SK-N-SH (cell line): Measurements from ENCODE around the gene MACROD1. TPM values are rescaled to one million over a fixed set of nuclear protein-coding genes. Genes with fewer than 3 reads are reported as not detected.

Experiments
- CTCF ChIA-PET: fragments of 300-600, 350-600 bp; formaldehyde crosslinking; extraction: SDS; loops from one replicate; lab custom pipeline; 2021; lab: Yijun Ruan, JAX
- POLR2A ChIA-PET: fragments of 350-600 bp; sonication (Branson Sonifier 250); formaldehyde crosslinking; extraction: SDS; loops from one replicate; lab custom pipeline; 2020; ENCODE audit warnings: antibody characterized with exemption, inconsistent platforms; lab: Yijun Ruan, JAX
- DNase-seq: peaks from one replicate; pipeline ENCODE4 v3.0.0; 2012
- H2AFZ ChIP-seq: fragments of 200-600 bp; sonication (generic); 2 replicates; pipeline ENCODE4 v1.8.1; 2016; ENCODE audit warnings: antibody characterized with exemption, mild to moderate bottlenecking, low read depth
- H3F3A ChIP-seq: fragments of 200-600 bp; sonication (generic); replicated peaks from 2 replicates; pipeline ENCODE3; 2016; ENCODE audit warnings: antibody characterized with exemption, mild to moderate bottlenecking; ENCODE audit not compliant: insufficient read depth
- H3K27ac ChIP-seq, 2 experiments: fragments of 200-500 bp in 1 of 2; fragments of 200-600 bp in 1 of 2; sonication (Bioruptor generic) in 1 of 2; sonication (generic), shearing (Covaris generic) in 1 of 2; 2 replicates each; pipeline versions ENCODE4 v1.5.1 to v1.6.1; 2014 to 2016; ENCODE audit warnings: low read depth in 2 of 2, inconsistent platforms in 1 of 2, low read length in 1 of 2, mild to moderate bottlenecking in 1 of 2, mixed read lengths in 1 of 2
- H3K27me3 ChIP-seq: fragments of 200-600 bp; sonication (generic), shearing (Covaris generic); 2 replicates; pipeline ENCODE4 v1.6.1; 2016; ENCODE audit warnings: mixed run types; ENCODE audit not compliant: insufficient read depth
- H3K36me3 ChIP-seq, 2 experiments: fragments of 200-500 bp in 1 of 2; fragments of 200-600 bp in 1 of 2; sonication (Bioruptor generic) in 1 of 2; sonication (generic) in 1 of 2; replicated peaks in 1 of 2; 2 replicates each; pipeline versions ENCODE3 to v1.5.1; 2014 to 2016; ENCODE audit warnings: low read length in 1 of 2, mild to moderate bottlenecking in 1 of 2; ENCODE audit not compliant: insufficient read depth in 2 of 2, control insufficient read depth in 1 of 2
- H3K4me1 ChIP-seq, 2 experiments: fragments of 200-500 bp in 1 of 2; fragments of 200-600 bp in 1 of 2; sonication (Bioruptor generic) in 1 of 2; sonication (generic), shearing (Covaris generic) in 1 of 2; 2 replicates each; pipeline versions ENCODE4 v1.5.1 to v1.6.1; 2014 to 2016; ENCODE audit warnings: low read depth in 1 of 2, low read length in 1 of 2, mixed run types in 1 of 2; ENCODE audit not compliant: insufficient read depth in 2 of 2, control insufficient read depth in 1 of 2
- H3K4me2 ChIP-seq: fragments of 200-600 bp; sonication (generic), shearing (Covaris generic); 2 replicates; pipeline ENCODE4 v1.6.1; 2017; ENCODE audit warnings: mixed run types
- H3K4me3 ChIP-seq, 2 experiments: fragments of 200-500 bp in 1 of 2; fragments of 200-600 bp in 1 of 2; sonication (Bioruptor generic) in 1 of 2; sonication (generic), shearing (Covaris generic) in 1 of 2; 2 replicates each; pipeline versions ENCODE4 v1.5.1 to v1.8.1; 2014 to 2016; ENCODE audit warnings: low read depth in 2 of 2, inconsistent platforms in 1 of 2, low read length in 1 of 2, mild to moderate bottlenecking in 1 of 2, mixed read lengths in 1 of 2, moderate library complexity in 1 of 2
- H3K79me2 ChIP-seq: fragments of 200-600 bp; sonication (generic); 2 replicates; pipeline ENCODE4 v1.8.1; 2017; ENCODE audit warnings: mild to moderate bottlenecking; ENCODE audit not compliant: insufficient read depth
- H3K9ac ChIP-seq: fragments of 200-600 bp; sonication (generic); 2 replicates; pipeline ENCODE4 v1.6.1; 2017; ENCODE audit warnings: mixed run types
- H3K9me2 ChIP-seq: fragments of 200-600 bp; sonication (generic); 2 replicates; pipeline ENCODE4 v1.6.1; 2017; ENCODE audit warnings: mixed run types
- H3K9me3 ChIP-seq: fragments of 200-600 bp; sonication (generic); 2 replicates; pipeline ENCODE4 v1.6.1; 2017; ENCODE audit warnings: mixed run types, mild to moderate bottlenecking, moderate library complexity
- H4K20me1 ChIP-seq: fragments of 200-600 bp; sonication (generic); 2 replicates; pipeline ENCODE4 v1.6.1; 2017; ENCODE audit warnings: mild to moderate bottlenecking, mixed run types; ENCODE audit not compliant: insufficient read depth
- CHD2 ChIP-seq: fragments of 150-350 bp; IDR thresholded peaks from 2 replicates; pipeline ENCODE4 v1.6.1; 2018; ENCODE audit warnings: low read length; ENCODE audit not compliant: partially characterized antibody
- ELF1 ChIP-seq: IDR thresholded peaks from 2 replicates; pipeline ENCODE4 v1.4.0; 2012
- EZH2phosphoT487 ChIP-seq: fragments of 200-600 bp; sonication (generic); IDR thresholded peaks from 2 replicates; pipeline ENCODE4 v1.6.1; 2017; ENCODE audit warnings: low read depth, mixed run types, mild to moderate bottlenecking, antibody characterized with exemption, moderate library complexity, borderline replicate concordance
- GATA2 ChIP-seq: sonication (generic); formaldehyde crosslinking; IDR thresholded peaks from 2 replicates; pipeline ENCODE4 v1.5.0; 2020; ENCODE audit warnings: mild to moderate bottlenecking, missing genetic modification reagents
- IRF3 ChIP-seq: fragments of 150-350 bp; IDR thresholded peaks from 2 replicates; pipeline ENCODE4 v1.6.1; 2016; ENCODE audit warnings: mild to moderate bottlenecking, low read depth, low read length
- JUND ChIP-seq: IDR thresholded peaks from 2 replicates; pipeline ENCODE4 v1.4.0; 2012
- MEF2A ChIP-seq: IDR thresholded peaks from 2 replicates; pipeline ENCODE4 v1.4.0; 2012; ENCODE audit warnings: low read depth, borderline replicate concordance
- NFIC ChIP-seq: IDR thresholded peaks from 2 replicates; pipeline ENCODE4 v1.4.0; 2012; ENCODE audit warnings: borderline replicate concordance
- RAD21 ChIP-seq: IDR thresholded peaks from 2 replicates; pipeline ENCODE4 v1.6.1; 2012; ENCODE audit warnings: mild to moderate bottlenecking, low read length
- RCOR1 ChIP-seq: fragments of 150-350 bp; IDR thresholded peaks from 2 replicates; pipeline ENCODE4 v1.6.1; 2017; ENCODE audit warnings: antibody characterized with exemption, low read length
- TCF12 ChIP-seq: IDR thresholded peaks from 2 replicates; pipeline ENCODE4 v1.4.0; 2012
- TEAD4 ChIP-seq: IDR thresholded peaks from 2 replicates; pipeline ENCODE4 v1.4.0; 2012; ENCODE audit warnings: mild to moderate bottlenecking, borderline replicate concordance; ENCODE audit not compliant: insufficient read depth
- USF1 ChIP-seq: IDR thresholded peaks from 2 replicates; pipeline ENCODE4 v1.4.0; 2012; ENCODE audit warnings: low read depth, borderline replicate concordance
- YY1 ChIP-seq: IDR thresholded peaks from 2 replicates; pipeline ENCODE4 v1.4.0; 2012; ENCODE audit warnings: low read depth, mild to moderate bottlenecking
- WGBS: methylation state at CpG from one replicate; pipeline ENCODE4 v1.1.6; 2017; ENCODE audit warnings: low lambda C conversion rate; 5-methylcytosine and 5-hydroxymethylcytosine counted together
- polyA plus RNA-seq, 3 experiments: library from polyadenylated mRNA; depleted of rRNA; stranded (reverse); fragments of >200 nt; gene quantifications; 2 replicates each; pipeline ENCODE4 v1.2.3, GENCODE V29; 2012
- TF ChIP-seq, protein P1 (sequence below): IDR thresholded peaks from 2 replicates; pipeline ENCODE4; 2012
- TF ChIP-seq, protein P2 (sequence below): fragments of 150-350 bp; IDR thresholded peaks from 2 replicates; pipeline ENCODE4 v1.6.1; 2017; ENCODE audit warnings: antibody characterized with exemption, low read length, low read depth, borderline replicate concordance
- TF ChIP-seq, protein P3 (sequence below): IDR thresholded peaks from 2 replicates; pipeline ENCODE4 v1.4.0; 2012; ENCODE audit warnings: low read depth, borderline replicate concordance
- TF ChIP-seq, protein P4 (sequence below): fragments of 200-600 bp; sonication (generic); IDR thresholded peaks from 2 replicates; pipeline ENCODE4 v1.6.1; 2017; ENCODE audit warnings: antibody characterized with exemption, mild to moderate bottlenecking, moderate library complexity

Gene MACROD1
- polyA plus RNA-seq, 1 of the 3 experiments (the other 2 are of a cell fraction): 49.1 TPM

GRCh38 chr11:64037027-64037634 lies 128.8 kb downstream of the MACROD1 start:
- TF ChIP-seq EZH2phosphoT487: no peak
- no peak for TF ChIP-seq CHD2
- TF ChIP-seq, protein P1, sequence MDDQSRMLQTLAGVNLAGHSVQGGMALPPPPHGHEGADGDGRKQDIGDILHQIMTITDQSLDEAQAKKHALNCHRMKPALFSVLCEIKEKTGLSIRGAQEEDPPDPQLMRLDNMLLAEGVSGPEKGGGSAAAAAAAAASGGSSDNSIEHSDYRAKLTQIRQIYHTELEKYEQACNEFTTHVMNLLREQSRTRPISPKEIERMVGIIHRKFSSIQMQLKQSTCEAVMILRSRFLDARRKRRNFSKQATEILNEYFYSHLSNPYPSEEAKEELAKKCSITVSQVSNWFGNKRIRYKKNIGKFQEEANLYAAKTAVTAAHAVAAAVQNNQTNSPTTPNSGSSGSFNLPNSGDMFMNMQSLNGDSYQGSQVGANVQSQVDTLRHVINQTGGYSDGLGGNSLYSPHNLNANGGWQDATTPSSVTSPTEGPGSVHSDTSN: no peak
- TF ChIP-seq, protein P2, sequence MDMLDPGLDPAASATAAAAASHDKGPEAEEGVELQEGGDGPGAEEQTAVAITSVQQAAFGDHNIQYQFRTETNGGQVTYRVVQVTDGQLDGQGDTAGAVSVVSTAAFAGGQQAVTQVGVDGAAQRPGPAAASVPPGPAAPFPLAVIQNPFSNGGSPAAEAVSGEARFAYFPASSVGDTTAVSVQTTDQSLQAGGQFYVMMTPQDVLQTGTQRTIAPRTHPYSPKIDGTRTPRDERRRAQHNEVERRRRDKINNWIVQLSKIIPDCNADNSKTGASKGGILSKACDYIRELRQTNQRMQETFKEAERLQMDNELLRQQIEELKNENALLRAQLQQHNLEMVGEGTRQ: no peak
- TF ChIP-seq NFIC: no peak
- TF ChIP-seq, protein P3, sequence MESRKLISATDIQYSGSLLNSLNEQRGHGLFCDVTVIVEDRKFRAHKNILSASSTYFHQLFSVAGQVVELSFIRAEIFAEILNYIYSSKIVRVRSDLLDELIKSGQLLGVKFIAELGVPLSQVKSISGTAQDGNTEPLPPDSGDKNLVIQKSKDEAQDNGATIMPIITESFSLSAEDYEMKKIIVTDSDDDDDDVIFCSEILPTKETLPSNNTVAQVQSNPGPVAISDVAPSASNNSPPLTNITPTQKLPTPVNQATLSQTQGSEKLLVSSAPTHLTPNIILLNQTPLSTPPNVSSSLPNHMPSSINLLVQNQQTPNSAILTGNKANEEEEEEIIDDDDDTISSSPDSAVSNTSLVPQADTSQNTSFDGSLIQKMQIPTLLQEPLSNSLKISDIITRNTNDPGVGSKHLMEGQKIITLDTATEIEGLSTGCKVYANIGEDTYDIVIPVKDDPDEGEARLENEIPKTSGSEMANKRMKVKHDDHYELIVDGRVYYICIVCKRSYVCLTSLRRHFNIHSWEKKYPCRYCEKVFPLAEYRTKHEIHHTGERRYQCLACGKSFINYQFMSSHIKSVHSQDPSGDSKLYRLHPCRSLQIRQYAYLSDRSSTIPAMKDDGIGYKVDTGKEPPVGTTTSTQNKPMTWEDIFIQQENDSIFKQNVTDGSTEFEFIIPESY: no peak
- TF ChIP-seq TCF12: no peak
- TF ChIP-seq TEAD4: no peak
- TF ChIP-seq GATA2 (CRISPR knock-in tag): no peak
- TF ChIP-seq RAD21: no peak
- TF ChIP-seq RCOR1: no peak
- no peak for TF ChIP-seq JUND
- no peak for TF ChIP-seq YY1
- TF ChIP-seq, protein P4, sequence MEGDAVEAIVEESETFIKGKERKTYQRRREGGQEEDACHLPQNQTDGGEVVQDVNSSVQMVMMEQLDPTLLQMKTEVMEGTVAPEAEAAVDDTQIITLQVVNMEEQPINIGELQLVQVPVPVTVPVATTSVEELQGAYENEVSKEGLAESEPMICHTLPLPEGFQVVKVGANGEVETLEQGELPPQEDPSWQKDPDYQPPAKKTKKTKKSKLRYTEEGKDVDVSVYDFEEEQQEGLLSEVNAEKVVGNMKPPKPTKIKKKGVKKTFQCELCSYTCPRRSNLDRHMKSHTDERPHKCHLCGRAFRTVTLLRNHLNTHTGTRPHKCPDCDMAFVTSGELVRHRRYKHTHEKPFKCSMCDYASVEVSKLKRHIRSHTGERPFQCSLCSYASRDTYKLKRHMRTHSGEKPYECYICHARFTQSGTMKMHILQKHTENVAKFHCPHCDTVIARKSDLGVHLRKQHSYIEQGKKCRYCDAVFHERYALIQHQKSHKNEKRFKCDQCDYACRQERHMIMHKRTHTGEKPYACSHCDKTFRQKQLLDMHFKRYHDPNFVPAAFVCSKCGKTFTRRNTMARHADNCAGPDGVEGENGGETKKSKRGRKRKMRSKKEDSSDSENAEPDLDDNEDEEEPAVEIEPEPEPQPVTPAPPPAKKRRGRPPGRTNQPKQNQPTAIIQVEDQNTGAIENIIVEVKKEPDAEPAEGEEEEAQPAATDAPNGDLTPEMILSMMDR: no peak
- no peak for TF ChIP-seq ELF1
- no peak for TF ChIP-seq MEF2A
- TF ChIP-seq USF1: no peak
- no peak for TF ChIP-seq IRF3
- Histone ChIP-seq H3K79me2 (no peaks in the 10 kb centered on the region), H2AFZ (no peak overlapping the region), H3K9me2 (no peaks in the 10 kb centered on the region), H3K9ac (no peak overlapping the region), H3F3A (no peaks in the 10 kb centered on the region), H3K4me2 (peak overlapping the region; percentile 82), H3K9me3 (no peaks in the 10 kb centered on the region), H3K36me3 (no peaks in the 10 kb centered on the region), H3K27ac (peak overlapping the region in 1 of 2 experiments; percentile 84; a peak in 2 of 4 replicates), H3K4me3 (peak overlapping the region; percentile 58 to 62; a peak in 2 of 4 replicates), H4K20me1 (0 out of 2 replicates have a peak, but pooled peaks cover 3% of the 10 kb centered on the region), H3K27me3 (no peaks in the 10 kb centered on the region), H3K4me1 (peaks cover 3 to 67% of the 10 kb centered on the region in 2 experiments; a peak in 2 of 4 replicates)
- ChIA-PET POLR2A (interaction anchor here (0.9 to 1.4 kb wide), 7 partner anchors 9 to 63 kb away, joined by 3 to 5 read pairs (median 4); partner anchors contain the start of gene COX8A), CTCF (interaction anchor here (0.7 to 11.1 kb wide), 7 partner anchors 11 to 200 kb away, joined by 3 to 207 read pairs (median 4); no protein-coding TSS in a partner anchor)
- WGBS: 85% methylated on average over 13 of the region's 23 CpGs
- no peak for DNase-seq
